Muscle of leg (tissue), 11 donors: ENCODE data around the gene GCSAM. TPM values are rescaled to one million over a fixed set of nuclear protein-coding genes. Genes with fewer than 3 reads are reported as not detected.

Source experiments
- DNase-seq: peaks from one replicate; pipeline ENCODE4 v3.0.0; 2013
- H3K27ac ChIP-seq: one replicate; pipeline ENCODE4 v1.5.1; 2013; ENCODE audit warnings: mild to moderate bottlenecking, low read length, control low read depth
- H3K27me3 ChIP-seq: one replicate; pipeline ENCODE4 v1.6.1; 2013; ENCODE audit warnings: low read length; ENCODE audit not compliant: control insufficient read depth, insufficient read depth
- H3K36me3 ChIP-seq: one replicate; pipeline ENCODE4 v1.6.1; 2013; ENCODE audit warnings: low read length; ENCODE audit not compliant: control insufficient read depth, insufficient read depth
- H3K4me1 ChIP-seq: one replicate; pipeline ENCODE4 v1.6.1; 2013; ENCODE audit warnings: low read length; ENCODE audit not compliant: control insufficient read depth, insufficient read depth
- H3K4me3 ChIP-seq: one replicate; pipeline ENCODE4 v1.5.1; 2013; ENCODE audit warnings: low read length, control low read depth
- H3K9me3 ChIP-seq: replicated peaks from 2 replicates; pipeline ENCODE4 v1.6.1; 2013; ENCODE audit warnings: low read depth, low read length; ENCODE audit not compliant: control insufficient read depth
- WGBS: methylation state at CpG from one replicate; pipeline ENCODE4 v1.1.5; 2013; ENCODE audit warnings: missing lambda C conversion rate; ENCODE audit not compliant: insufficient coverage; 5-methylcytosine and 5-hydroxymethylcytosine counted together
- polyA plus RNA-seq, 8 donors: library from polyadenylated mRNA; unstranded; fragments of 120-200 nt; gene quantifications; one replicate each; pipeline versions ENCODE4 v1.2.1 to v1.2.3, GENCODE V29; 2013; ENCODE audit warnings: inconsistent platforms in 1 of 8, low replicate concordance in 1 of 8; ENCODE audit not compliant: insufficient read length in 8 of 8, insufficient read depth in 1 of 8
- total RNA-seq: library from RNA; stranded (reverse); fragments of 120-200 nt; gene quantifications from one replicate; pipeline ENCODE4 v1.2.4, GENCODE V29; 2013

The GCSAM gene
- total and polyA plus RNA-seq, 9 donors = 0.31 to 1.8 (median 0.85) TPM

DNA sequence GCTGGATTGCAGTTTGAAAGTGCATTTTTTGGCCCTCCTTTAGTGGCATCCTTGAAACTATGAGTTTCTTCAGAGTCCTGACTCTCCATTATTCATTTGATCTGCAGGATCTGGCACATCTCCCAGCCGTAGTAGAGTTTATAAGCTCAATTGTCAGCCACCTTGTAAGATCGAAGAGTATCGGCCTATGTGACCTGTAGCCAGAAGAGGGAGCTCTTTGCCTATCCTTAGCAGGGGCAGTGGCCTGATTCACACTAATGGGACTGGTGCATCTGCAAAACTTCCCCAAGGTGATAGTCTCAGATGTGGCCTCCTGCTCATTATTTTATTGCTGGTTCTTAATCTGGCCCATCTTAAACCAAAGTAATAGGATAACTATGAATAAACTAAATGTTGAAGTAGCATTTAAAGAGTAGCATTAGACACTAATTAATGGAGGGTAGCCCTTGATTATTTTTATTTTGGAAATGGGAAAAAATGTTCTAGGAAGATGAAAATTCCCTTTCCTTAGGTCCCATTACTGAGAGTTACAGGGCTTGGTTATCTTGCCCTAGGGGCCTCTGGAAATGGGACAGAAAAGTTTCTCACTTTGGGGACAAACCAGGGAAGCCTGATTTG, 21.2 kb downstream of the GCSAM start:
- no peak overlapping the region for H3K4me3 ChIP-seq
- no peaks in the 10 kb centered on the region for H3K27me3 ChIP-seq
- H3K36me3 ChIP-seq = no peaks in the 10 kb centered on the region
- 20% methylated on average over 1 of the region's 3 CpGs for WGBS
- no peaks in the 10 kb centered on the region for H3K9me3 ChIP-seq
- peak; percentile 72 for DNase-seq
- peaks cover 17% of the 10 kb centered on the region for H3K4me1 ChIP-seq
- no peak overlapping the region for H3K27ac ChIP-seq

DNA sequence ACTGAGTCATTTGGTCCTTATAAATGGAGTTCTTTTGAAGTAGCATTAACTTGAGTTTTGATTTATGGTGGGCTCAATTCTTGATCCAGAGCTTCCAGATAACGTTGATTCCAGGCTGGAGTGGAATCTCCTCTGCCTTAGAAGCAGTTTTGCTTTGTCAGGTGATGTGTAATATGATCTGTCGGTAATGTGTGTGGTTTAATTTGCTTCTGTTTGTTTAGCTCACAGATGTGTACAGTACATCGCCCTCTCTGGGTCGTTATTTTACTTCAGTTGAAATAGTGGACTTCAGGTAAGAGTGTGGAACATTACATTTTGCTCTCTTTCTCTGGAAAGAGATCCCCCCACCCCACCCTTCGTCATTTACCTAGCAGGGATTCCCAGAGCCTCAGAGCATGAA, 23.7 kb downstream of the GCSAM start:
- Histone ChIP-seq H3K27ac (no peak overlapping the region), H3K4me3 (no peak overlapping the region), H3K4me1 (no peaks in the 10 kb centered on the region), H3K9me3 (no peaks in the 10 kb centered on the region), H3K36me3 (no peaks in the 10 kb centered on the region), H3K27me3 (no peaks in the 10 kb centered on the region)
- WGBS = 20% methylated on average over 1 of the region's 5 CpGs
- DNase-seq = no peak

DNA sequence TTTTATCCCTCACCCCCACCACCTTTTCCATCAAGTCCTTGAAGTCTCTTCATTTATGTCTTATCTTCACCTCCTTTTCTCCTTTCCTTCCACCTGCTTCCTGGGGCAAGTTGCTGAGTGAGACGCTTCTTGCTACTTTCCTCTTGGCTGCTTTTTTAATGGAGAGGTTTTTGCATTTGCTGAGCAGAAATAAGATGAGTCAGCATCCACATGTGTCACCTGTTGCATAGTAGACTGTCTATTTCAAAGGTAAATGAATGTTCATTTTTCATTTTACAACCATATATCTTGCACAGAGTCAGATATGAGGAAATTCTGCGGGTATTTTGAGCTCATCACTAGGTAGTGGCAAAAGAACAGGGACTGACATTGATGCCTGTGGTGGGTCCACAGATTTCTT, 28.3 kb downstream of the GCSAM start:
- no peak for DNase-seq
- H3K27ac ChIP-seq = no peak overlapping the region
- no peaks in the 10 kb centered on the region for H3K9me3 ChIP-seq
- H3K4me3 ChIP-seq = no peak overlapping the region
- no peaks in the 10 kb centered on the region for H3K27me3 ChIP-seq
- no CpG with 5 or more reads among the region's 2 CpGs for WGBS
- no peaks in the 10 kb centered on the region for H3K4me1 ChIP-seq
- no peaks in the 10 kb centered on the region for H3K36me3 ChIP-seq

GRCh38 chr3:112101916-112102315, 31.1 kb downstream of the GCSAM start:
- H3K36me3 ChIP-seq = no peaks in the 10 kb centered on the region
- DNase-seq = no peak
- 76% methylated on average over 2 of the region's 2 CpGs for WGBS
- H3K27ac ChIP-seq = no peak overlapping the region
- H3K9me3 ChIP-seq = no peaks in the 10 kb centered on the region
- no peaks in the 10 kb centered on the region for H3K27me3 ChIP-seq
- no peak overlapping the region for H3K4me3 ChIP-seq
- H3K4me1 ChIP-seq = no peaks in the 10 kb centered on the region

DNA sequence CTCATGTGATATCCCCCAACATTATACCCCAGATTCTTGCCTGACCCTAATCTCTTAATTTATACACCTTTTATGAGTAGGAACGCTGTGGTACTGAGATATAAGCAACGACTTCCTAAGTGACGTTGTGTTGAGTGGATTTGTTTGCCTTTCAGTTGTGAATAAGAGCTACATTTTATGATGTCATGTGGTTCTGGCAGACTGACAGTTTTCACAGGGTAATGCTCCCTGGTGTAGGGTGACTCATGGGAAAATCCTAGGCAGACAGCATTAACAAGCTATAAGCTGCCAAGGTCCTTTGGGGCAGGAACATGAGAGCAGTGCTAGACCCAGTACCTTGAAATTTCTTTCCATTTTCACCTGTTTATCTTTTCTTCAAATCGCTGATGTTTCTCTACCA, 35.7 kb downstream of the GCSAM start:
- Histone ChIP-seq H3K4me3 (no peak overlapping the region), H3K9me3 (no peaks in the 10 kb centered on the region), H3K27me3 (no peaks in the 10 kb centered on the region), H3K4me1 (peaks cover 3% of the 10 kb centered on the region), H3K36me3 (no peaks in the 10 kb centered on the region), H3K27ac (no peak overlapping the region)
- 0% methylated on average over 1 of the region's 4 CpGs for WGBS
- no peak for DNase-seq

DNA sequence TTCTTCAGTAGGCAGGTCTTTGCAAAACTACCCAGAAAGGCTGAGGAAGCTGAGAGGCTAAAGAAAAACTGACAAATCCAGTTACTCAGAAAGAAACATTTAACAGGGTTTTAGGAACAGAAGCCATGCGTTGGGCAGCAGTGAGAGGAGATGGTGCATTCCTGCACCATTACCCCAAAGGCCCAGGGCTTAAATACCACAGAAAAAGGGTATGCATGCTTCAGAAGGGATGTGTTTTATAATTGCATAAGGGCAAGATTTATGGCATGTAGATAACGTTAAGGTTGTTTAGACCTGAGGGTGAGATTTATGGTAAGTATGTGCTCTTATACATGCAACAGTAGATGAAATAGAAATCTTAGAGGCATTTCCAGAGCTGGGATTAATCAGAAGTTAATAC, 36.9 kb downstream of the GCSAM start:
- no peak for DNase-seq
- no peak overlapping the region for H3K27ac ChIP-seq
- no peaks in the 10 kb centered on the region for H3K9me3 ChIP-seq
- no CpG with 5 or more reads among the region's 2 CpGs for WGBS
- H3K4me3 ChIP-seq = no peak overlapping the region
- H3K27me3 ChIP-seq = peaks cover 2% of the 10 kb centered on the region
- peaks cover 8% of the 10 kb centered on the region for H3K4me1 ChIP-seq
- no peaks in the 10 kb centered on the region for H3K36me3 ChIP-seq

- no peaks in the 10 kb centered on the region for H3K9me3 ChIP-seq
- peaks cover 2% of the 10 kb centered on the region for H3K27me3 ChIP-seq
- H3K36me3 ChIP-seq = no peaks in the 10 kb centered on the region
- peaks cover 10% of the 10 kb centered on the region for H3K4me1 ChIP-seq
- no peak overlapping the region for H3K27ac ChIP-seq
- WGBS = no CpG with 5 or more reads among the region's 2 CpGs
- DNase-seq = no peak
- H3K4me3 ChIP-seq = no peak overlapping the region
Measured at GRCh38 chr3:112095731-112096130, 37.3 kb downstream of the GCSAM start.

DNA sequence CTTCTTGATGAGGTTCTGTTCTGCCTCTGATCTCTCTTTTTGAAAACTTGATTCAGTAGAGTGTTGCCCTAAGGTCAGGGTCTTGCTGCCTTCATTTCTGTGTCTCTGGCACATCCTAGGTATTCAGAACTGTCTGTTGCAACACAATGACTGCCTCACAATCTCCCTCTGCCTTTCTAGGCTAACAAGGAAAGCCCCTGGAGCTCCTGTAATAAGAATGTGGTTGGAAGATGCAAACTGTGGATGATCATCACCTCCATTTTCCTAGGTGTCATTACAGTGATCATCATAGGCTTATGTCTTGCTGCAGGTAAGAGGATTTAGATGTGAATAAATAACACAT, 39.9 kb downstream of the GCSAM start:
- no peak for DNase-seq
- Histone ChIP-seq H3K36me3 (no peaks in the 10 kb centered on the region), H3K4me3 (no peak overlapping the region), H3K4me1 (peaks cover 12% of the 10 kb centered on the region), H3K27me3 (peaks cover 2% of the 10 kb centered on the region), H3K9me3 (no peaks in the 10 kb centered on the region), H3K27ac (no peak overlapping the region)

- no peak overlapping the region for H3K4me3 ChIP-seq
- peaks cover 14% of the 10 kb centered on the region for H3K4me1 ChIP-seq
- H3K36me3 ChIP-seq = no peaks in the 10 kb centered on the region
- peaks cover 4% of the 10 kb centered on the region for H3K27me3 ChIP-seq
- DNase-seq = no peak
- H3K9me3 ChIP-seq = no peaks in the 10 kb centered on the region
- no peak overlapping the region for H3K27ac ChIP-seq
- 20% methylated on average over 5 of the region's 6 CpGs for WGBS
Measured at GRCh38 chr3:112092496-112093179, 40.4 kb downstream of the GCSAM start.

DNA sequence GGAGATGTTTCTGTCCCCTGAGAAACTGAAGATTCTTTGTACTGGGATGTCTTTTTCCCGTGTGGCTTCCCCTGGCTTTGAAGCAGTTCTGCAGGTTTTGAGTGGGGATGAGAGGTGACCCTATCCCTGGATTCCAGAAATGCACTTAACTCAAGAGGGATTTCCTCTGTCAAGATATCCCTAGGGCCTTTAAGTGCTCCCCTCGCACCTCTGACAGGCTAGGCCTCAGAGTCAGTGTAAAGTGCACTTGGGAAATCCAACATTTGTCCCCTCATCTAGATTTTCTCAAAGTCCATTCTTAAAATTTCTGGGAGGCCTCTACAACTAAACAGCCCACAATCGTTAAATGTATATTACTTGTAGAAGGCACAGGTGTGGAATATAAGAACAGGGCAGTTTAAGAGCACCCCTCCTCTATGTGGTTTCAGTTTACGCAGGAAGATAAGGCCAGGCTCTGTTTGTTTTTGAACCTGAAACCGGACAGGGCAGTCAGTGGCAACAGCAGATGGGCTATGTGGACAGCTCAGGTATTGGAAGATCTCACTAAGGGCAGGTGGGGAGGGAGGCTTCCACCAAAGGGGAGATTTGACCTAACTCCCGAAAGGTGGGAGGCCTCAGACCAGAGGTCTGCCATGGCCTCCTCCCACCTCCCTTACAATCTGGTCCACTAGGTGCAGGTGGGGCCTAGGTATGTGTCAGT, 42.0 kb downstream of the GCSAM start:
- 42% methylated on average over 3 of the region's 6 CpGs for WGBS
- no peak for DNase-seq
- Histone ChIP-seq H3K9me3 (no peaks in the 10 kb centered on the region), H3K27ac (peak overlapping the region; percentile 4), H3K4me3 (no peak overlapping the region), H3K36me3 (no peaks in the 10 kb centered on the region), H3K27me3 (peaks cover 15% of the 10 kb centered on the region), H3K4me1 (peaks cover 19% of the 10 kb centered on the region)
